ENCODE results near the gene SLIT3. TPM values are rescaled to one million over a fixed set of nuclear protein-coding genes. Genes with fewer than 3 reads are reported as not detected.

The SLIT3 gene
- total and polyA plus RNA-seq, 2 donors = 8.4 to 9.2 TPM

- no peak overlapping the region for H3K27ac ChIP-seq (ENCODE audit: low read depth in 1 of 2, low read length in 1 of 2)
- H3K4me1 ChIP-seq (ENCODE audit: control insufficient read depth in 2 of 2, insufficient read depth in 2 of 2, low read length in 2 of 2) = no peaks in the 10 kb centered on the region
- no peak overlapping the region for H3K4me3 ChIP-seq (ENCODE audit: low read length in 2 of 2)
- H3K27me3 ChIP-seq (ENCODE audit: control insufficient read depth in 2 of 2, insufficient read depth in 1 of 2, low read length in 1 of 2) = no peaks in the 10 kb centered on the region
- WGBS = 95% methylated on average over 3 of the region's 3 CpGs
- no peaks in the 10 kb centered on the region for H3K36me3 ChIP-seq (ENCODE audit: control insufficient read depth in 2 of 2, insufficient read depth in 2 of 2, low read length in 1 of 2)
- no peak for DNase-seq (ENCODE audit: low read depth in 6 of 9, low spot score in 9 of 9)
- H3K9me3 ChIP-seq (ENCODE audit: control insufficient read depth in 2 of 2, insufficient read depth in 1 of 2, low read length in 1 of 2) = no peaks in the 10 kb centered on the region
Observed at GRCh38 chr5:169248550-169248949, 52.4 kb downstream of the SLIT3 start.

- Histone ChIP-seq H3K36me3 (ENCODE audit: control insufficient read depth in 2 of 2, insufficient read depth in 2 of 2, low read length in 1 of 2) (no peaks in the 10 kb centered on the region), H3K27me3 (ENCODE audit: control insufficient read depth in 2 of 2, insufficient read depth in 1 of 2, low read length in 1 of 2) (no peaks in the 10 kb centered on the region), H3K9me3 (ENCODE audit: control insufficient read depth in 2 of 2, insufficient read depth in 1 of 2, low read length in 1 of 2) (no peaks in the 10 kb centered on the region), H3K27ac (ENCODE audit: low read depth in 1 of 2, low read length in 1 of 2) (no peak overlapping the region), H3K4me1 (ENCODE audit: control insufficient read depth in 2 of 2, insufficient read depth in 2 of 2, low read length in 2 of 2) (no peaks in the 10 kb centered on the region), H3K4me3 (ENCODE audit: low read length in 2 of 2) (no peak overlapping the region)
- WGBS = 97% methylated on average over 3 of the region's 3 CpGs
- no peak for DNase-seq (ENCODE audit: low read depth in 6 of 9, low spot score in 9 of 9)
Observed at GRCh38 chr5:169244812-169245211, 56.1 kb downstream of the SLIT3 start.

GRCh38 chr5:169243651-169244422, 57.1 kb downstream of the SLIT3 start:
- H3K9me3 ChIP-seq (ENCODE audit: control insufficient read depth in 2 of 2, insufficient read depth in 1 of 2, low read length in 1 of 2) = no peaks in the 10 kb centered on the region
- H3K4me1 ChIP-seq (ENCODE audit: control insufficient read depth in 2 of 2, insufficient read depth in 2 of 2, low read length in 2 of 2) = no peaks in the 10 kb centered on the region
- H3K36me3 ChIP-seq (ENCODE audit: control insufficient read depth in 2 of 2, insufficient read depth in 2 of 2, low read length in 1 of 2) = no peaks in the 10 kb centered on the region
- DNase-seq (ENCODE audit: low read depth in 6 of 9, low spot score in 9 of 9) = no peak
- WGBS = 96% methylated on average over 10 of the region's 10 CpGs
- H3K27me3 ChIP-seq (ENCODE audit: control insufficient read depth in 2 of 2, insufficient read depth in 1 of 2, low read length in 1 of 2) = no peaks in the 10 kb centered on the region
- H3K27ac ChIP-seq (ENCODE audit: low read depth in 1 of 2, low read length in 1 of 2) = no peak overlapping the region
- no peak overlapping the region for H3K4me3 ChIP-seq (ENCODE audit: low read length in 2 of 2)

- Histone ChIP-seq H3K4me1 (ENCODE audit: control insufficient read depth in 2 of 2, insufficient read depth in 2 of 2, low read length in 2 of 2) (no peaks in the 10 kb centered on the region), H3K27ac (ENCODE audit: low read depth in 1 of 2, low read length in 1 of 2) (no peak overlapping the region), H3K27me3 (ENCODE audit: control insufficient read depth in 2 of 2, insufficient read depth in 1 of 2, low read length in 1 of 2) (no peaks in the 10 kb centered on the region), H3K36me3 (ENCODE audit: control insufficient read depth in 2 of 2, insufficient read depth in 2 of 2, low read length in 1 of 2) (no peaks in the 10 kb centered on the region), H3K9me3 (ENCODE audit: control insufficient read depth in 2 of 2, insufficient read depth in 1 of 2, low read length in 1 of 2) (no peaks in the 10 kb centered on the region), H3K4me3 (ENCODE audit: low read length in 2 of 2) (no peak overlapping the region)
- no peak for DNase-seq (ENCODE audit: low read depth in 6 of 9, low spot score in 9 of 9)
- 96% methylated on average over 2 of the region's 2 CpGs for WGBS
Observed at GRCh38 chr5:169242849-169243186, 58.1 kb downstream of the SLIT3 start.

GRCh38 chr5:169242175-169242848, 58.6 kb downstream of the SLIT3 start:
- no peak overlapping the region for H3K4me3 ChIP-seq (ENCODE audit: low read length in 2 of 2)
- 26% methylated on average over 4 of the region's 4 CpGs for WGBS
- H3K4me1 ChIP-seq (ENCODE audit: control insufficient read depth in 2 of 2, insufficient read depth in 2 of 2, low read length in 2 of 2) = no peaks in the 10 kb centered on the region
- H3K9me3 ChIP-seq (ENCODE audit: control insufficient read depth in 2 of 2, insufficient read depth in 1 of 2, low read length in 1 of 2) = no peaks in the 10 kb centered on the region
- no peaks in the 10 kb centered on the region for H3K36me3 ChIP-seq (ENCODE audit: control insufficient read depth in 2 of 2, insufficient read depth in 2 of 2, low read length in 1 of 2)
- no peak overlapping the region for H3K27ac ChIP-seq (ENCODE audit: low read depth in 1 of 2, low read length in 1 of 2)
- H3K27me3 ChIP-seq (ENCODE audit: control insufficient read depth in 2 of 2, insufficient read depth in 1 of 2, low read length in 1 of 2) = no peaks in the 10 kb centered on the region
- no peak for DNase-seq (ENCODE audit: low read depth in 6 of 9, low spot score in 9 of 9)

GRCh38 chr5:169229342-169229892, 71.5 kb downstream of the SLIT3 start:
- Histone ChIP-seq H3K9me3 (ENCODE audit: control insufficient read depth in 2 of 2, insufficient read depth in 1 of 2, low read length in 1 of 2) (no peaks in the 10 kb centered on the region), H3K27ac (ENCODE audit: low read depth in 1 of 2, low read length in 1 of 2) (no peak overlapping the region), H3K4me1 (ENCODE audit: control insufficient read depth in 2 of 2, insufficient read depth in 2 of 2, low read length in 2 of 2) (no peaks in the 10 kb centered on the region), H3K4me3 (ENCODE audit: low read length in 2 of 2) (no peak overlapping the region), H3K27me3 (ENCODE audit: control insufficient read depth in 2 of 2, insufficient read depth in 1 of 2, low read length in 1 of 2) (no peaks in the 10 kb centered on the region), H3K36me3 (ENCODE audit: control insufficient read depth in 2 of 2, insufficient read depth in 2 of 2, low read length in 1 of 2) (no peaks in the 10 kb centered on the region)
- no peak for DNase-seq (ENCODE audit: low read depth in 6 of 9, low spot score in 9 of 9)
- WGBS = 87% methylated on average over 6 of the region's 6 CpGs

GRCh38 chr5:169226895-169227294, 74.0 kb downstream of the SLIT3 start:
- H3K27ac ChIP-seq (ENCODE audit: low read depth in 1 of 2, low read length in 1 of 2) = no peak overlapping the region
- no peak for DNase-seq (ENCODE audit: low read depth in 6 of 9, low spot score in 9 of 9)
- no peaks in the 10 kb centered on the region for H3K36me3 ChIP-seq (ENCODE audit: control insufficient read depth in 2 of 2, insufficient read depth in 2 of 2, low read length in 1 of 2)
- no peaks in the 10 kb centered on the region for H3K4me1 ChIP-seq (ENCODE audit: control insufficient read depth in 2 of 2, insufficient read depth in 2 of 2, low read length in 2 of 2)
- WGBS = 97% methylated on average over 3 of the region's 3 CpGs
- no peak overlapping the region for H3K4me3 ChIP-seq (ENCODE audit: low read length in 2 of 2)
- no peaks in the 10 kb centered on the region for H3K9me3 ChIP-seq (ENCODE audit: control insufficient read depth in 2 of 2, insufficient read depth in 1 of 2, low read length in 1 of 2)
- no peaks in the 10 kb centered on the region for H3K27me3 ChIP-seq (ENCODE audit: control insufficient read depth in 2 of 2, insufficient read depth in 1 of 2, low read length in 1 of 2)

- Histone ChIP-seq H3K9me3 (ENCODE audit: control insufficient read depth in 2 of 2, insufficient read depth in 1 of 2, low read length in 1 of 2) (no peaks in the 10 kb centered on the region), H3K4me3 (ENCODE audit: low read length in 2 of 2) (no peak overlapping the region), H3K4me1 (ENCODE audit: control insufficient read depth in 2 of 2, insufficient read depth in 2 of 2, low read length in 2 of 2) (no peaks in the 10 kb centered on the region), H3K27ac (ENCODE audit: low read depth in 1 of 2, low read length in 1 of 2) (no peak overlapping the region), H3K27me3 (ENCODE audit: control insufficient read depth in 2 of 2, insufficient read depth in 1 of 2, low read length in 1 of 2) (no peaks in the 10 kb centered on the region), H3K36me3 (ENCODE audit: control insufficient read depth in 2 of 2, insufficient read depth in 2 of 2, low read length in 1 of 2) (no peaks in the 10 kb centered on the region)
- 96% methylated on average over 6 of the region's 6 CpGs for whole genome bisulfite sequencing
- no peak for DNase-seq (ENCODE audit: low read depth in 6 of 9, low spot score in 9 of 9)
Observed at GRCh38 chr5:169225830-169226356, 75.0 kb downstream of the SLIT3 start.

GRCh38 chr5:169223595-169223953, 77.4 kb downstream of the SLIT3 start:
- H3K27me3 ChIP-seq (ENCODE audit: control insufficient read depth in 2 of 2, insufficient read depth in 1 of 2, low read length in 1 of 2) = no peaks in the 10 kb centered on the region
- H3K36me3 ChIP-seq (ENCODE audit: control insufficient read depth in 2 of 2, insufficient read depth in 2 of 2, low read length in 1 of 2) = no peaks in the 10 kb centered on the region
- 93% methylated on average over 1 of the region's 1 CpG for WGBS
- H3K4me3 ChIP-seq (ENCODE audit: low read length in 2 of 2) = no peak overlapping the region
- no peaks in the 10 kb centered on the region for H3K9me3 ChIP-seq (ENCODE audit: control insufficient read depth in 2 of 2, insufficient read depth in 1 of 2, low read length in 1 of 2)
- no peak for DNase-seq (ENCODE audit: low read depth in 6 of 9, low spot score in 9 of 9)
- no peak overlapping the region for H3K27ac ChIP-seq (ENCODE audit: low read depth in 1 of 2, low read length in 1 of 2)
- no peaks in the 10 kb centered on the region for H3K4me1 ChIP-seq (ENCODE audit: control insufficient read depth in 2 of 2, insufficient read depth in 2 of 2, low read length in 2 of 2)

Measured in thymus (tissue), 11 donors.